Keratinocyte (primary cell): Measurements from ENCODE around the gene CPVL. TPM values are rescaled to one million over a fixed set of nuclear protein-coding genes. Genes with fewer than 3 reads are reported as not detected.
"Not testable (repeated sequence)": the region's sequence is repeated elsewhere in the genome, so short reads cannot be mapped to it uniquely, and the experiment has no call there.

Experiments
- DNase-seq: peaks from one replicate; pipeline ENCODE4 v3.0.0-alpha.2; 2011; ENCODE audit warnings: low read depth, missing footprints, low spot score
- FAIRE-seq: peaks from 2 replicates; lab custom pipeline; 2011; peaks lifted over from hg19 to GRCh38; lab: Jason Lieb, UNC
- H2AFZ ChIP-seq: 2 replicates; pipeline ENCODE4 v1.6.0; 2012; ENCODE audit warnings: low read length, control low read depth, inconsistent platforms; ENCODE audit not compliant: control insufficient read depth
- H3K27ac ChIP-seq: 2 replicates; pipeline ENCODE4 v1.5.1; 2011; ENCODE audit warnings: low read length; ENCODE audit not compliant: control insufficient read depth, insufficient read depth
- H3K27me3 ChIP-seq: 3 replicates; pipeline ENCODE4 v1.6.0; 2011; ENCODE audit warnings: low read length; ENCODE audit not compliant: control insufficient read depth, insufficient read depth; ENCODE audit errors: extremely low read depth
- H3K36me3 ChIP-seq, 2 experiments: 2 replicates in 1 of 2; 3 replicates in 1 of 2; pipeline ENCODE4 v1.5.1; 2011; ENCODE audit warnings: low read length in 2 of 2, mild to moderate bottlenecking in 1 of 2; ENCODE audit not compliant: control insufficient read depth in 2 of 2, insufficient read depth in 2 of 2; ENCODE audit errors: extremely low read depth in 1 of 2
- H3K4me1 ChIP-seq: 3 replicates; pipeline ENCODE4 v1.5.1; 2011; ENCODE audit warnings: low read length; ENCODE audit not compliant: control insufficient read depth, insufficient read depth; ENCODE audit errors: extremely low read depth
- H3K4me2 ChIP-seq: 3 replicates; pipeline ENCODE4 v1.6.0; 2011; ENCODE audit warnings: low read depth, low read length; ENCODE audit not compliant: control insufficient read depth, insufficient read depth; ENCODE audit errors: extremely low read depth
- H3K4me3 ChIP-seq, 3 experiments: fragments of 200-600 bp in 1 of 3; sonication (generic) in 1 of 3; 2 replicates in 2 of 3; 3 replicates in 1 of 3; pipeline ENCODE4 v1.5.1; 2011 to 2016; ENCODE audit warnings: low read length in 3 of 3, mild to moderate bottlenecking in 3 of 3, control low read depth in 2 of 3, inconsistent platforms in 1 of 3, low read depth in 1 of 3, mixed read lengths in 1 of 3, mixed run types in 1 of 3, moderate library complexity in 1 of 3; ENCODE audit not compliant: control insufficient read depth in 2 of 3, insufficient read depth in 2 of 3; ENCODE audit errors: extremely low read depth in 1 of 3
- H3K79me2 ChIP-seq: 2 replicates; pipeline ENCODE4 v1.6.0; 2012; ENCODE audit warnings: low read length; ENCODE audit not compliant: control insufficient read depth, insufficient read depth
- H3K9ac ChIP-seq: 3 replicates; pipeline ENCODE4 v1.6.0; 2011; ENCODE audit warnings: low read length; ENCODE audit not compliant: control insufficient read depth, insufficient read depth; ENCODE audit errors: extremely low read depth
- H3K9me1 ChIP-seq: 3 replicates; pipeline ENCODE4 v1.6.0; 2011; ENCODE audit warnings: low read length; ENCODE audit not compliant: control insufficient read depth, insufficient read depth; ENCODE audit errors: extremely low read depth
- H3K9me3 ChIP-seq: 2 replicates; pipeline ENCODE4 v1.5.1; 2012; ENCODE audit warnings: low read depth, low read length; ENCODE audit not compliant: control insufficient read depth
- H4K20me1 ChIP-seq: 3 replicates; pipeline ENCODE4 v1.6.0; 2011; ENCODE audit warnings: low read length; ENCODE audit not compliant: control insufficient read depth, insufficient read depth; ENCODE audit errors: extremely low read depth
- EZH2 ChIP-seq: IDR thresholded peaks from one replicate; pipeline ENCODE4 v1.6.1; 2012; ENCODE audit warnings: inconsistent platforms, mild to moderate bottlenecking, low read length, moderate library complexity
- dilution Hi-C: fragments of 300-500 bp; cut with MboI; formaldehyde crosslinking; loops from one replicate; pipeline ENCODE4 v1.7.0; 2020; ENCODE audit warnings: low sequenced_read_pairs; ENCODE audit not compliant: extremely low pct_ligation_motif_present
- polyA plus RNA-seq, 5 experiments: library from polyadenylated mRNA; depleted of rRNA in 3 of 5; stranded (reverse) in 3 of 5; stranded (forward) in 1 of 5; unstranded in 1 of 5; fragments of >200 nt; gene quantifications; 1 replicate in 1 of 5; 2 replicates in 3 of 5; 3 replicates in 1 of 5; pipeline versions ENCODE4 v1.2.1 to v1.2.3, GENCODE V29; 2011 to 2012; ENCODE audit warnings: missing spikeins in 2 of 5, low read depth in 1 of 5, low replicate concordance in 1 of 5
- TF ChIP-seq, protein P1 (sequence below), 3 experiments: IDR thresholded peaks in 1 of 3; conservative IDR thresholded peaks in 1 of 3; optimal IDR thresholded peaks in 1 of 3; 2 replicates in 2 of 3; 3 replicates in 1 of 3; pipeline versions ENCODE3 to v1.5.1; 2011; ENCODE audit warnings: low read length in 3 of 3, mild to moderate bottlenecking in 3 of 3, moderate library complexity in 2 of 3, control low read depth in 1 of 3, inconsistent platforms in 1 of 3; ENCODE audit not compliant: insufficient read depth in 2 of 3; ENCODE audit errors: extremely low read depth in 1 of 3

Gene CPVL
- polyA plus RNA-seq, 1 donor (not counting 4 experiments of a cell fraction or from before 2014, with no cell fraction given) = 9.8 TPM

DNA sequence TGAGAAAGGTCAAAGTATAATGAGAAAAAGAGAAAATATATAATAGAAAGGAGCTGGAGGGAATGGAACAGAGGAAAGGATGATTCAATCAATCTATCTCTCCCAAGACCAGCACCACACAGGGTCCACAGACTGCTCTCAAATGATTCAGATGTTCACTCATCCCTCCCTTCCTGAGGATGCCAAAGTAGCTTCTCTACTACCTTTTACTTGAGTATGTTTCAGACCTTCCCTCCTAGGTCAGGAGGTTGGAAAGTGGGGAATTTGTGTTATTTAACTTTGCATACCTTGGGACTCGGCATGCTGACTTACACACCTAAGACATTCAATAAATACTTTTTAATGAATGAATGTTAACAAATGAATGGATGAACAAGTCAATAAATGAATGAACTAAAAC lies 30.6 kb downstream of the CPVL start:
- Histone ChIP-seq H3K9me3 (peaks cover 2% of the 10 kb centered on the region), H3K9ac (no peak overlapping the region), H4K20me1 (no peaks in the 10 kb centered on the region), H3K27ac (no peak overlapping the region), H3K4me3 (no peak overlapping the region), H3K4me1 (peaks cover 32% of the 10 kb centered on the region), H3K4me2 (no peak overlapping the region), H3K36me3 (no peaks in the 10 kb centered on the region), H3K27me3 (no peaks in the 10 kb centered on the region), H3K9me1 (no peaks in the 10 kb centered on the region), H3K79me2 (no peaks in the 10 kb centered on the region), H2AFZ (no peak overlapping the region)
- DNase-seq (no peak), FAIRE-seq (no peak)
- TF ChIP-seq EZH2 = no peak
- TF ChIP-seq, protein P1, sequence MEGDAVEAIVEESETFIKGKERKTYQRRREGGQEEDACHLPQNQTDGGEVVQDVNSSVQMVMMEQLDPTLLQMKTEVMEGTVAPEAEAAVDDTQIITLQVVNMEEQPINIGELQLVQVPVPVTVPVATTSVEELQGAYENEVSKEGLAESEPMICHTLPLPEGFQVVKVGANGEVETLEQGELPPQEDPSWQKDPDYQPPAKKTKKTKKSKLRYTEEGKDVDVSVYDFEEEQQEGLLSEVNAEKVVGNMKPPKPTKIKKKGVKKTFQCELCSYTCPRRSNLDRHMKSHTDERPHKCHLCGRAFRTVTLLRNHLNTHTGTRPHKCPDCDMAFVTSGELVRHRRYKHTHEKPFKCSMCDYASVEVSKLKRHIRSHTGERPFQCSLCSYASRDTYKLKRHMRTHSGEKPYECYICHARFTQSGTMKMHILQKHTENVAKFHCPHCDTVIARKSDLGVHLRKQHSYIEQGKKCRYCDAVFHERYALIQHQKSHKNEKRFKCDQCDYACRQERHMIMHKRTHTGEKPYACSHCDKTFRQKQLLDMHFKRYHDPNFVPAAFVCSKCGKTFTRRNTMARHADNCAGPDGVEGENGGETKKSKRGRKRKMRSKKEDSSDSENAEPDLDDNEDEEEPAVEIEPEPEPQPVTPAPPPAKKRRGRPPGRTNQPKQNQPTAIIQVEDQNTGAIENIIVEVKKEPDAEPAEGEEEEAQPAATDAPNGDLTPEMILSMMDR (optimal IDR thresholded peaks at IDR 0.05 in 1 of 3, IDR thresholded peaks at IDR 0.05 in 1 of 3, conservative IDR thresholded peaks at IDR 0.05 in 1 of 3; ENCODE audit: extremely low read depth in 1 of 3, insufficient read depth in 2 of 3, low read length in 3 of 3) = no peak
- dilution Hi-C loops = loop anchor here (25.0 kb wide), 1 partner anchor 178 kb away; no protein-coding TSS in a partner anchor

DNA sequence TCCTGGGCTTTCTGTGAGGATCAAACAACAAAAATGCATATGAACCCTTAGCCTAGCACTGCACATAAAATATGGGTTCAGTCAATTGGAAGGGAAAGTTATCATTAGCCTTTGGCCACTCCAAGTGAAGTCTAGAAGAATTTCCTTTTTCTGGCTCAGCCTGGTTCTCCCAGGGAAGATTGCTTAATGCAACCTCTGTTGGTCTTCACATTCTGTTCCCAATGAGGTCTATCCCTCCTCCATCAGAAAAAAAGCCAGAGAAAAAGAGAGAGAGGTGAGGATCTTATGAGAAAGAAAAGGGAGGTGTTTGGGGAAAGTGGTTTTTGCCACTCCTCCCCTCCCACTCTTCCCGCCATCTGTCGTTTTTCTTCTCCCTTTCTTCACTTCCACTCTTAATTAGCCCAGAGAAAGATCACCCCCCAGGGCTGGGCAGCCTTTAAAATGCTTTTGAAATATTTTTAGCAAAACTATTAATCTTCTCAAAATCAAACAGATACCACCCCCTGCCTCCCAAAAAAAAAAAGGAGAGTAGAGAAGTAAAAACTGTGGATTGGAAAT lies 31.1 kb downstream of the CPVL start:
- Histone ChIP-seq H3K4me2 (no peak overlapping the region), H3K79me2 (no peaks in the 10 kb centered on the region), H3K36me3 (no peaks in the 10 kb centered on the region), H3K4me3 (no peak overlapping the region), H3K9me3 (peaks cover 2% of the 10 kb centered on the region), H3K9me1 (no peaks in the 10 kb centered on the region), H2AFZ (no peak overlapping the region), H3K27me3 (no peaks in the 10 kb centered on the region), H3K4me1 (peaks cover 37% of the 10 kb centered on the region), H4K20me1 (no peaks in the 10 kb centered on the region), H3K27ac (no peak overlapping the region), H3K9ac (no peak overlapping the region)
- dilution Hi-C loops = loop anchor here (25.0 kb wide), 1 partner anchor 178 kb away; no protein-coding TSS in a partner anchor
- no peak for DNase-seq
- no peak for FAIRE-seq
- no peak for TF ChIP-seq EZH2
- TF ChIP-seq, protein P1 (optimal IDR thresholded peaks at IDR 0.05 in 1 of 3, IDR thresholded peaks at IDR 0.05 in 1 of 3, conservative IDR thresholded peaks at IDR 0.05 in 1 of 3; ENCODE audit: extremely low read depth in 1 of 3, insufficient read depth in 2 of 3, low read length in 3 of 3) = no peak

DNA sequence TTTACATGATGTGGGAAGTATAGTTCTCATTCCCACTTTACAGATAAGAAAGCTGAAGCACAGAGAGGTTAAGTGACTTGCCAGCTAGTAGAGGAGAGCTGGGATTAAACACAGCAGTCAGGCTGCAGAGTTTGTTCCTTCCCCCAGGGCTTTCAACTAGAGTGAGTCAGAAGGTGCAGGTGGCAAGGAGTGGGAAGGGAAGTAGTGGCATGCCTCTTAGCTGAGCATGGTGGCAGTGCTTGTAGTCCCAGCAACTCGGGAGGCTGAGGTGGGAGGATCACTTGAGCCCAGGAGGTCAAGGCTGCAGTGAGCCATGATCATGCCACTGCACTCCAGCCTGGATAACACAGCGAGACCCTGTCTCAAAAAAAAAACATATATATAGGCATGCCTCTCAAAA lies 32.1 kb downstream of the CPVL start:
- H3K9ac ChIP-seq, H3K79me2 ChIP-seq, H3K9me1 ChIP-seq, H3K4me3 ChIP-seq, FAIRE-seq, H2AFZ ChIP-seq, H3K36me3 ChIP-seq, H4K20me1 ChIP-seq, H3K9me3 ChIP-seq, DNase-seq, H3K27me3 ChIP-seq: not testable (repeated sequence)
- peak overlapping the region; percentile 95 for H3K4me2 ChIP-seq
- peak overlapping the region; percentile 84 for H3K27ac ChIP-seq
- peaks cover 47% of the 10 kb centered on the region for H3K4me1 ChIP-seq
- dilution Hi-C loops = loop anchor here (25.0 kb wide), 1 partner anchor 177 kb away; no protein-coding TSS in a partner anchor
